ENCODE results near the gene FKBP9. TPM values are rescaled to one million over a fixed set of nuclear protein-coding genes. Genes with fewer than 3 reads are reported as not detected.
"Not testable (repeated sequence)": the region's sequence is repeated elsewhere in the genome, so short reads cannot be mapped to it uniquely, and the experiment has no call there.

FKBP9 gene
- total RNA-seq, 1 donor from 2014 or later = 120 TPM

GRCh38 chr7:32943252-32944030, 13.8 kb upstream of the FKBP9 start:
- intact Hi-C loops (cut with DNase I) = loop anchor here (5.0 to 10.0 kb wide), 3 partner anchors 51 to 101 kb away; partner anchors contain the start of gene KBTBD2
- ATAC-seq (ENCODE audit: poor library complexity) = no peak
- no peak for DNase-seq

GRCh38 chr7:32947420-32947983, 9.7 kb upstream of the FKBP9 start:
- intact Hi-C loops (cut with DNase I) = loop anchor here (10.0 kb wide), 1 partner anchor 97 kb away; no protein-coding TSS in a partner anchor
- no peak for ATAC-seq (ENCODE audit: poor library complexity)
- DNase-seq = no peak

GRCh38 chr7:32948202-32948601, 9.0 kb upstream of the FKBP9 start:
- intact Hi-C loops (cut with DNase I) = loop anchor here (10.0 kb wide), 1 partner anchor 97 kb away; no protein-coding TSS in a partner anchor
- DNase-seq (no peak), ATAC-seq (ENCODE audit: poor library complexity) (no peak)

GRCh38 chr7:32952876-32953275, 4.4 kb upstream of the FKBP9 start:
- DNase-seq (no peak), ATAC-seq (ENCODE audit: poor library complexity) (no peak)
- intact Hi-C loops (cut with DNase I) = no loop called here

GRCh38 chr7:32958046-32959025, 1.1 kb downstream of the FKBP9 start:
- ATAC-seq (ENCODE audit: poor library complexity) (peak; percentile 35), DNase-seq (peak; percentile 79)
- intact Hi-C loops (cut with DNase I) = no loop called here

GRCh38 chr7:32963880-32964301, 6.7 kb downstream of the FKBP9 start:
- DNase-seq = peak; percentile 62
- ATAC-seq (ENCODE audit: poor library complexity) = peak; percentile 70
- intact Hi-C loops (cut with DNase I) = not testable (repeated sequence)

- intact Hi-C loops (cut with DNase I); DNase-seq: not testable (repeated sequence)
- ATAC-seq (ENCODE audit: poor library complexity) = peak; percentile 86
These were observed 7.4 kb downstream of the FKBP9 start for GRCh38 chr7:32964461-32965159.

GRCh38 chr7:32966489-32967267, 9.4 kb downstream of the FKBP9 start:
- intact Hi-C loops (cut with DNase I); ATAC-seq (ENCODE audit: poor library complexity): not testable (repeated sequence)

GRCh38 chr7:32967268-32967582, 10.0 kb downstream of the FKBP9 start:
- ATAC-seq (ENCODE audit: poor library complexity); DNase-seq; intact Hi-C loops (cut with DNase I): not testable (repeated sequence)

More at GRCh38 chr7:32966489-32967267, 9.4 kb downstream of the FKBP9 start:
- not testable (repeated sequence) for DNase-seq

GRCh38 chr7:32971967-32972366, 14.7 kb downstream of the FKBP9 start:
- DNase-seq; intact Hi-C loops (cut with DNase I): not testable (repeated sequence)
- ATAC-seq (ENCODE audit: poor library complexity) = peak; percentile 86

GRCh38 chr7:32977159-32977558, 19.9 kb downstream of the FKBP9 start:
- ATAC-seq (ENCODE audit: poor library complexity); DNase-seq: not testable (repeated sequence)

GRCh38 chr7:32979246-32979645, 22.0 kb downstream of the FKBP9 start:
- DNase-seq; intact Hi-C loops (cut with DNase I); ATAC-seq (ENCODE audit: poor library complexity): not testable (repeated sequence)

More at GRCh38 chr7:32977159-32977558, 19.9 kb downstream of the FKBP9 start:
- intact Hi-C loops (cut with DNase I) = not testable (repeated sequence)

GRCh38 chr7:32979902-32980301, 22.7 kb downstream of the FKBP9 start:
- DNase-seq; ATAC-seq (ENCODE audit: poor library complexity); intact Hi-C loops (cut with DNase I): not testable (repeated sequence)

GRCh38 chr7:32988148-32988547, 30.9 kb downstream of the FKBP9 start:
- ATAC-seq (ENCODE audit: poor library complexity); DNase-seq; intact Hi-C loops (cut with DNase I): not testable (repeated sequence)

- ATAC-seq (ENCODE audit: poor library complexity); DNase-seq; intact Hi-C loops (cut with DNase I): not testable (repeated sequence)
These were observed 33.9 kb downstream of the FKBP9 start for GRCh38 chr7:32991068-32991585.

GRCh38 chr7:32991975-32992700, 34.9 kb downstream of the FKBP9 start:
- ATAC-seq (ENCODE audit: poor library complexity); intact Hi-C loops (cut with DNase I); DNase-seq: not testable (repeated sequence)

Data from Right ventricle myocardium superior (tissue), 1 donor.